Cardiac ventricle fibroblast (primary cell): ENCODE results near the gene SUGT1. TPM values are rescaled to one million over a fixed set of nuclear protein-coding genes. Genes with fewer than 3 reads are reported as not detected.

Experiments
- total RNA-seq: library from RNA; depleted of rRNA; stranded (reverse); fragments of >200 nt; gene quantifications from 2 replicates; pipeline ENCODE4 v1.2.3, GENCODE V29; 2015

SUGT1 gene
- total RNA-seq: 37.7 and 38.9 TPM in 2 replicates

DNA sequence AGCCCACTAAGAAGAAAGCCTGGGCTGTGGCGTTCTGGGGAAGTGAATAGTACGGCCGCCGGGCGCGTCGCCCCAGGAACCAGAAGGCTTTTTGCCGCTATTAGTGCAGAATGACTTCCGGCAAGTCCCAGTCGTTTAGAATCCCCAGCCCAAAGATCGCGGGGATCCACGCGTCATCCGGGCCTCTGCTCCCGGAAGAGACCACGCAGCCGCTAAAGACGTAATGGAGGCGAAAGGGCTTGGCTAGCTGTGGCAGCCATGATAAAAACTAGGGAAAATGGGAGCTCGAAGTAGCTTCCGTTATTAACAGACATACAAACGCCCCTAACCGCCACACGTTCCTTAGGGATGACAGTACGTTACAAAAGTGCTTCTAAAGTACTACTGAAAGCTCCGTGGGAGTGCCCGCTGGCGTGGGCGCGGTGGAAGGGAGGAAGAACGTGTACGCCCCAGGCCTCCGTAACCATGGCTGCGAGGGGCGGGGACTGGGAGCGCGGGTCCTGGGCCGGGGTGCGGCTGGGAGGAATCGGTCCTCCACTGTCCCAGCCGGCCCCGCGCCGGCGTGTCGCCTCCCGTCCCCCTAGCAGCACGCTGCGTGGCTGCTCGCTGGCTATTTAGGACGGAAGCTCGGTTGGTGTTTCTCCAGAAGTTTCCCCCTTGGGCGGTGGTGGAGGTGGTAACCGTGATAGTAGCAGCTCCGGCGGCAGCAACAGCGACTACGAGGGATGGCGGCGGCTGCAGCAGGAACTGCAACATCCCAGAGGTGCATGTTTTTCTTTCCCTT lies at the start of gene SUGT1:
SUGT1 (plus strand) TSS at position 641 of the 784 bp plus-strand sequence; CDS start at position 726, 85 bp downstream.

DNA sequence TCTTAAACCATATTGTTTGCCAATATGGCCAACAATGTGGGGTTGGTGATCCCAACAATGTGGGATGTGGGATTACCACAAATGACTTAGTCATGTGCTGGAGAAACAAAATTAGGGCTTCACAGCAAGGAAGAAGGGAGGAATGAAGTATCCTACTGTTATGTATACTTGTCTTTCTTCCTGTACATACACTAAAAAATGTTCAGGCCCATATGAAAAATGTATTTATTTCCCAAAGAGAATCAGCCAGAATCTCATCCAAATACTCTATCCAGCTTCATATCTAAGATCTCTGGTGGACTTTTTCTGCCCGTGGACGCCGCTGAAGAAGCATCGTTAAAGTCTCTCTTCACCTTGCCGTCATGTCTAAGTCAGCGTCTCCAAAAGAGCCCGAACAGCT lies 10.5 kb upstream of the SUGT1 start, which contains the start of gene HNRNPA1L2:
HNRNPA1L2 (plus strand) TSS at position 301 of the 400 bp plus-strand sequence; CDS start at position 363, 62 bp downstream.

DNA sequence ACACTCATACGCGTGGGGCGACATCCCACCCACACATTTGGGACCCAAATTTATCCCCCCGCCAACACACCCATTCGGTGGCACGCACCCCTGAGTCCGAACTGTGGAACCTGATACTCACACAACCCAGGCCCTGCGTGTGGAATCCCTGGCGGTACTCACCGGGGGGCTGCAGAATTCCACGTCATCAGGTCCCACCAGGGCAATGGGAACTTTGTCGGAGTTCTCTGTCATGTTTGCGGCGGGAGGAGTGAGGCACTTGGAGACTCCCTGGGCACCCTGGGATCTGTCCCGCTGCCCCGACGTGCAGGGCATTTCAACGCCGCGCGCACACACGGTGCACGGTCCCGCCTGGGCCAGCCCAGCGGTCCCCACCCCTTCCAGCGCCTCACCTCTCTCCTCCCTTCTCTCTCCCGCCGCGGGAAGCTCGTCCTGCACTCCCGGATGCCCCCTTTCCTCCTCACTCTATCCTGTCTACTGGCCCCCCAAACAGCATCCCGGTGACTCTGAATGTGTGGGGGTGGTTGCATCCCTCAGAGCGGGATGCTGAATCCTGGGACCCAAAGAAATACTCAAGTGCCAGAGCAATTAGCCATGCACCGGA lies 86.9 kb downstream of the SUGT1 start, which contains the start of gene CNMD:
CNMD (minus strand) TSS at position 353 of the 604 bp plus-strand sequence; CDS start at position 234, 119 bp downstream.

Other genes with a start within 250 kb of the SUGT1 start
- gene THSD1, start 246.7 kb upstream of the SUGT1 start, total RNA-seq: 6.7 and 8.1 TPM in 2 replicates
- 19.3 and 26.3 TPM in 2 replicates for gene VPS36, start 202.2 kb upstream of the SUGT1 start, total RNA-seq
- gene CKAP2, start 197.4 kb upstream of the SUGT1 start, total RNA-seq: 10.5 and 11.5 TPM in 2 replicates
- 0.93 and 1.5 TPM in 2 replicates for gene HNRNPA1L2, start 10.4 kb upstream of the SUGT1 start, total RNA-seq
- not detected in 2 replicates for gene CNMD, start 87.0 kb downstream of the SUGT1 start, total RNA-seq
- gene PCDH8, start 195.8 kb downstream of the SUGT1 start, total RNA-seq: not detected in 2 replicates